NCI-H1417 treated with DMSO at 0.1 percent for 48 hours (cell line): ENCODE measurements around the gene DSC3.

ENCODE experiments used
- DNase-seq: peaks from one replicate; lab custom pipeline; 2025; lab: John Stamatoyannopoulos, UW

The DSC3 gene

DNA sequence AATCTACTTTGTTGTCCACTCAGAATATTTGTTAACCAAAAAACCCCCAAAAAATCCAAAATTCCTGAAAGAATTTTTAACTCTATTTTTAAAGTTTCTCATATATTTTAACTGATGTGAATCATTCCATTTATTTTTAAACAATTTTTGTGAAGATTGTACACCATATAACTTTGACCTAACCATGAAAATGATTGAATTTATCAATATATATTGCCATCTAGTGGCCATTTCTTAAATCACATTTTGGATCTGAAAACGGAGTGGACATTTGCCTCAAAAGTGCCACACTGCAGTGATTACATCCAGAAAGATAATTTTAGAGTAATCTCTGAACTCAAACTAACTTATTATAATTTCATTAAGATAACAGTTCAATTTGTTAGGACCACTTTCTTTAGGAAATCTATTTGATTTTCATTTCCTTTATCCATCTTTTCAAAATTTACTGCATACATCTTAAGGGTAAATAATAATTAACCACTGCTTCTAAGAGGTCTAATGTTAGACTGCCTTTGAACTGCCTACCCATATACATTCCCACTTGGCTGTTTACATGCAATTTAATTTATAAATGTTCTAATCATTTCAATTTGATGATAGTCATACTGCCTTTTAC is 71.1 kb downstream of the DSC3 start:
- DNase-seq = peak; percentile 21

GRCh38 chr18:30970196-30970816 is 72.2 kb downstream of the DSC3 start:
- peak; percentile 27 for DNase-seq

DNA sequence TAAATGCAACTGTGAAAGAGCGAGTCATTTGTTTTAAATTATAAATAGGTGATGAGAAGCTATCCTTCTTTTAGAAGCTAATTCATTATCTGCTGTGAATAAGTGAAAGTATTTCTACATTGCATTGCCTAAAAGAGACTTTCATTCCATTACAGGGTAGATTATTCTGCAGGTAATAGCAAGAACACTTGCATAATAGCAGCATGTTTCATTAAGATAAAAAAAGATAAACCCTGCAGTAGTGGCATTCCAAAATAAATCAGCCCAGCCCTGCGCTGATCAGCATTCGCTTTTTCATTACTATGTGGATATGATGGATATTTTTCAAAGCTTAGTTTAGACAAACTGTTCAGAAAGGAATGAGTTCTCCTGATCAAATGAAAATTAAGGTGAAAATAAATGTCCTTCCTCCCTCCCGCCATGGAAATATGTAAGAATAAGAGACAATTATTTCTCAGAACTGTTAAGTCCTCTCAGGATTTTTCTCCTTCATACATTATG is 72.8 kb downstream of the DSC3 start:
- no peak for DNase-seq

GRCh38 chr18:30967701-30968100 is 74.8 kb downstream of the DSC3 start:
- no peak for DNase-seq

- no peak for DNase-seq
Observed at GRCh38 chr18:30965237-30965636, 77.3 kb downstream of the DSC3 start.

GRCh38 chr18:30960661-30961060 is 81.9 kb downstream of the DSC3 start:
- no peak for DNase-seq

- no peak for DNase-seq
Observed at GRCh38 chr18:30957066-30957465, 85.5 kb downstream of the DSC3 start.

- DNase-seq = no peak
Observed at GRCh38 chr18:30954262-30954661, 88.3 kb downstream of the DSC3 start.

DNA sequence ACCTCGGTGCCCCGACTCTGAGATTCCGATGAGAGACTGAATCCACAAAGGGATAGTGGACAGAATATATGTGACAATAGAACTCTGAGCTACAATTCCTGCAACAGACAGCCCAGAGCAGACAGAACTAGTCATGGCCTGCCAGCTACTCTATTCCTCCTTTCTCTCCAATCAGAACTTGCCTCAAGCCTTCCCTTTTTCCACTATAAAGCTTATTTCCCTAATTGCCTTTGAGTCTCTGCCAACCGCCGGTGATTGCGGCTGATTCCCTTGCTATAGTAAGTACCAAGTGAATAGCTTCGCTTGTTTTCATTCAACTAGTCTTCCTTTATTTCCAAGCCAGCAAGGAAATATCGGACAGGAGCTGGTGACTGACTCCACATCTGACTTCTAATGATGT is 96.8 kb downstream of the DSC3 start:
- DNase-seq = no peak

- DNase-seq = no peak
Observed at GRCh38 chr18:30944773-30945417, 97.6 kb downstream of the DSC3 start.

- no peak for DNase-seq
Observed at GRCh38 chr18:30940952-30941539, 101.5 kb downstream of the DSC3 start.
